Effector memory CD4-positive, alpha-beta T cell (primary cell): ENCODE results near the gene CSTPP1.
"Not testable (repeated sequence)": the region's sequence is repeated elsewhere in the genome, so short reads cannot be mapped to it uniquely, and the experiment has no call there.

Experiments used
- DNase-seq, 3 donors: peaks; one replicate each; pipeline ENCODE4 v3.0.0-alpha.2; 2020
- H3K27ac ChIP-seq: 2 replicates; pipeline ENCODE4 v1.7.0; 2013; ENCODE audit warnings: mild to moderate bottlenecking, low read length, moderate library complexity; ENCODE audit not compliant: insufficient read depth, poor library complexity, severe bottlenecking
- H3K27me3 ChIP-seq: replicated peaks from 2 replicates; pipeline ENCODE4 v1.7.0; 2013; ENCODE audit warnings: mild to moderate bottlenecking, low read length; ENCODE audit not compliant: insufficient read depth, control insufficient read depth, poor library complexity, severe bottlenecking
- H3K36me3 ChIP-seq: 2 replicates; pipeline ENCODE4 v1.7.0; 2013; ENCODE audit warnings: mild to moderate bottlenecking, low read length, moderate library complexity; ENCODE audit not compliant: control insufficient read depth, insufficient read depth
- H3K4me1 ChIP-seq: 2 replicates; pipeline ENCODE4 v1.7.0; 2013; ENCODE audit warnings: low read length, mild to moderate bottlenecking; ENCODE audit not compliant: control insufficient read depth, insufficient read depth, poor library complexity, severe bottlenecking
- H3K4me3 ChIP-seq: 2 replicates; pipeline ENCODE4 v1.7.0; 2013; ENCODE audit warnings: low read length, low read depth, mild to moderate bottlenecking; ENCODE audit not compliant: insufficient read depth, poor library complexity, severe bottlenecking
- H3K9me3 ChIP-seq: 2 replicates; pipeline ENCODE4 v1.7.0; 2013; ENCODE audit warnings: mild to moderate bottlenecking, low read length, moderate library complexity; ENCODE audit not compliant: control insufficient read depth

Gene CSTPP1

DNA sequence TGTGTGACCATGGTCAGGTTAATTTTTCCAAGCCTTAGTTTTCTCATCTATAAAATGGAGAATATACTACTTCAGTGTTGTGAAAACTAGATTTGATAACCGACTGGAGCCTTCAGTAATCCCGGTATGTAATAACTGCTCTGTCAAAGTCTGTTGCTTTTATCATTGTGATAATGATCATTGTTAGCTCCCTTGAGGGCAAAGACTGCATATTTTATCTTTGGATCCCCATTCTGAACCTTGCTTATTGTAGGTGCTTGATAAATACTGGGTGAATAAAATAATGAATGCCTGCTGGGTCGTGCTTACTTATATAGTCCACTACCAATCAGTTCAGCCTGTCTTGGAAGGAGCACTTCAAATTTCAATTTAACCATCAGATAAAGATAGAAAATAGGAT, 134.8 kb downstream of the CSTPP1 start:
- no peak for DNase-seq
- Histone ChIP-seq H3K36me3 (no peaks in the 10 kb centered on the region), H3K27me3 (no peaks in the 10 kb centered on the region), H3K9me3 (no peaks in the 10 kb centered on the region), H3K4me3 (no peak overlapping the region), H3K4me1 (no peaks in the 10 kb centered on the region), H3K27ac (no peak overlapping the region)

DNA sequence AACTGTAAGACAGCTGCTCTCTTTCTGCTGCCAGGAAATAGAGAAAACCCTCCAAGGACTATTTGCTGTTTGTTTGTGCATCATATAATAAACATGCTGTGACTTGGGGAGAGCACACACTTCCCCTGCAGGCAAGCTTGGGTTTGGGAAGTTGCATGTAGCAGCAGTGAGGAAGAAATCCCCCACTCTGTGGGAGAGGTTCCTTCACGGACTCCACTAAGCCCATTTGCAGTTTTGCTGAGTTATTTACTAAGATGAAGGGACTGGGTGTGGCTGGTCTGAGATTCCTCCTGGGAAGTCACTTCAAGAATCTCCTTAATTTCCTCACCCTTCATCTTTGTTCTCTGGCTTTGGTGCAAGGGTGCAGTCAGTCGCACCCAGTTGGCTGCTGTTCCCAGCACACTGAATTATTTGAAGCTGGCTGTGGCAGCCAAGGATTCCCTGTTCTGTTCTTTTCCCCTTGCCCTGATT, 135.3 kb downstream of the CSTPP1 start:
- H3K9me3 ChIP-seq, result no peaks in the 10 kb centered on the region
- H3K4me3 ChIP-seq, result no peak overlapping the region
- DNase-seq, result no peak
- no peak overlapping the region for H3K27ac ChIP-seq
- no peaks in the 10 kb centered on the region for H3K36me3 ChIP-seq
- H3K4me1 ChIP-seq, result no peaks in the 10 kb centered on the region
- H3K27me3 ChIP-seq, result no peaks in the 10 kb centered on the region

DNA sequence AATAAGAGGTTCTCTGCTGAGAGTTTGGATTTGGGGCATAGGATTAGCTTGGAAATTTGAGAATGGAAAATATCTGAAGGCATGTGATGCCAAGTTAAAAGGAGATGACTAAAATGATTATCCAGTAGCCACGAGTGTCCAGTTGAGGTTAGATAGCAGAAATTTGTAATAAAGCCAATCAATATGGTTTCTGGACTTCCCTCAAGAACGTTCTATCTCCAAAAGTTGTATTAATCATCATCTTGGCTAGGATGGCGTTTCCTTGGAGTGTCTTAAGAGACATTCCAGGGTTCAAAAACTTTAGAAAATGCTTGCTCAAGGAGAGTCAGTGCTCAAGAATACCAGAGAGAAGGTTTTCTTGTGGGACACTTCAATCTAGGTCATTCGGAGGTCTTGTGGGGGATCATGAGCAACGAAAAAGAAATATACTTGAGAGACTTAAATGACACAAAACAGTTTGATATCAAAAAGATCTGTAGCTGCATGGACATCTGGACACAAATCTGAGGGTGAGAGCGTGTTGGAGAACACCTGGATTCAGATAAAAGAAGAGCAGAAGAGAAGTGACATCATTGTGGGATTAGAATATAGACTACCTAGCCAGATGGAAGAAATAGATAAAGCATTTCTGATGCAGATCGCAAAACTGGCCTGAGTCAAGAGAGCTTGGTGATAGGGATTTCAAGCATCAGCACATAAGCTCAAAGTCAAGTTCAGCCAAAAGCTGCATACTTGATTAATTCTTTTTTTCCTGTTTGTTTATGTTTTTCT, 142.4 kb downstream of the CSTPP1 start:
- no peak overlapping the region for H3K4me3 ChIP-seq
- no peaks in the 10 kb centered on the region for H3K27me3 ChIP-seq
- H3K9me3 ChIP-seq, result no peaks in the 10 kb centered on the region
- no peak overlapping the region for H3K27ac ChIP-seq
- no peaks in the 10 kb centered on the region for H3K4me1 ChIP-seq
- DNase-seq, result no peak
- H3K36me3 ChIP-seq, result no peaks in the 10 kb centered on the region

DNA sequence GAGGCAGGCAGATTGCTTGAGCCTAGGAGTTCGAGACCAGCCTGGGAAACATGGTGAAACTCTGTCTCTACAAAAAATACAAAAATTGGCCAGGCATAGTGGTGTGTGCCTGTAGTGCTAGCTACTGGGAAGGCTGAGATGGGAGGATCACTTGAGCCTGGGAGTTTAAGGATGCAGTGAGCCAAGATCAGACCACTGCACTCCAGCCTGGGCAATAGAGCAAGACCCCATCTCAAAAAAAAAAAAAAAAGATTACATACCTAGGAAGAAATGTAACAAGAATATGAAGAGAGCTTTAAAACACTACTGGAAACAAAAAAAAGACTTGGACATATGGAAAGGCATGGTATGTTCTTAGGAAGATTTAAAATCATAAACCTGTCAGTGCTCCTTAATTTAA, 144.2 kb downstream of the CSTPP1 start:
- not testable (repeated sequence) for H3K27ac ChIP-seq, H3K4me3 ChIP-seq, H3K9me3 ChIP-seq, H3K4me1 ChIP-seq, H3K36me3 ChIP-seq, H3K27me3 ChIP-seq, DNase-seq

GRCh38 chr11:47083913-47084312, 147.4 kb downstream of the CSTPP1 start:
- Histone ChIP-seq H3K36me3 (no peaks in the 10 kb centered on the region), H3K4me3 (no peak overlapping the region), H3K4me1 (no peaks in the 10 kb centered on the region), H3K27me3 (no peaks in the 10 kb centered on the region), H3K9me3 (no peaks in the 10 kb centered on the region), H3K27ac (no peak overlapping the region)
- DNase-seq, result no peak

DNA sequence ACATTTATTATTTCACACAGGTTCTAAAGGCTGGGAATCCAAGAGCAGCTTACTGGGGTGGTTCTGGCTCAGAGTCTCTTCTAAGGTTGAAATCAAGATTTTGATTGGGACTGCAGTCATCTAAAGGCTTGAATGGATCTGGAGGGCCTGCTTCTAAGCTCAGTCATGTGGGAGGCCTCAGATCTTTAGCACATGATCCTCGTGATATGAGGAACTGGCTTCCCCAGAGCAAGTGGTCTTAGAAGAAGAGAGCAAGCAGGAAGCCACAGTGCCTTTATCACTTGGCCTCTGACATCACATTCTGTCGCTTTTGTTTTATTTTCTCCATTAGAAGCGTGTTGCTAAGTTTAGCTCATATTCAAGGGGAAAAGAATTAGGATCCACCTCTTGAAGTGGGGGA, 151.2 kb downstream of the CSTPP1 start:
- DNase-seq, result no peak
- Histone ChIP-seq H3K27me3 (no peaks in the 10 kb centered on the region), H3K4me1 (no peaks in the 10 kb centered on the region), H3K9me3 (no peaks in the 10 kb centered on the region), H3K36me3 (no peaks in the 10 kb centered on the region), H3K27ac (no peak overlapping the region), H3K4me3 (no peak overlapping the region)

- no peak for DNase-seq
- no peak overlapping the region for H3K27ac ChIP-seq
- H3K27me3 ChIP-seq, result no peaks in the 10 kb centered on the region
- no peaks in the 10 kb centered on the region for H3K9me3 ChIP-seq
- H3K4me3 ChIP-seq, result no peak overlapping the region
- H3K4me1 ChIP-seq, result no peaks in the 10 kb centered on the region
- H3K36me3 ChIP-seq, result no peaks in the 10 kb centered on the region
Measured at GRCh38 chr11:47093541-47093940, 157.0 kb downstream of the CSTPP1 start.

DNA sequence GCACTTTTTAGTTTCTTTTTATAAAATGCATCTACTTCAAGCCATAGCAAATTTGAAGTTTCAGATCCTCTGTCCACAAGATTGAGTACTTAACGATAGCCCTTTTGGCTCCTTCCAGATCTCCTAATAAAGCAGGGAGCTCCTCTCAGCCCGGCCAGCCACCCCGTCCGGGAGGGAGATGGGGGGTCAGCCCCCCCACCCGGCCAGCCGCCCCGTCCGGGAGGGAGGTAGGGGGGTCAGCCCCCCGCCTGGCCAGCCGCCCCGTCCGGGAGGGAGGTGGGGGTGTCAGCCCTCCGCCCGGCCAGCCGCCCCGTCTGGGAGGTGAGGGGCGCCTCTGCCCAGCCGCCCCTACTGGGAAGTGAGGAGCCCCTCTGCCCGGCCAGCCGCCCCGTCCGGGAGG, 160.3 kb downstream of the CSTPP1 start:
- DNase-seq, result not testable (repeated sequence)

DNA sequence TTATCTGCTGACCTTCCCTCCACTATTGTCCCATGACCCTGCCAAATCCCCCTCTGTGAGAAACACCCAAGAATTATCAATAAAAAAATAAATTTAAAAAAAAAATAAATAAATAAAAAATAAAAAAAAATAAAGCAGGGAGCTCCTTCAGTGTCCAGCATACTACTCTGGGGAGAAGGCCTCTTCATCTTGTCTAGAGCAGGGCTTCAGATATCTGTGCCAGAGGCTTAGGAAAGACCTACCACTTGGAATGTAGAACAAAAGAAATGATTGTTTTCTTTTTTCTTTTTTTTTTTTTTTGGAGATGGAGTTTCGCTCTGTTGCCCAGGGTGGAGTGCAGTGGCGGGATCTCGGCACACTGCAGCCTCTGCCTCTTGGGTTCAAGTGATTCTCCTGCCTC, 161.7 kb downstream of the CSTPP1 start:
- H3K36me3 ChIP-seq, H3K4me3 ChIP-seq, H3K9me3 ChIP-seq, H3K4me1 ChIP-seq, H3K27me3 ChIP-seq, DNase-seq, H3K27ac ChIP-seq: not testable (repeated sequence)

More for the DNA sequence above, 160.3 kb downstream of the CSTPP1 start:
- not testable (repeated sequence) for H3K4me3 ChIP-seq, H3K27me3 ChIP-seq, H3K27ac ChIP-seq, H3K9me3 ChIP-seq, H3K36me3 ChIP-seq, H3K4me1 ChIP-seq

- DNase-seq, result no peak
- Histone ChIP-seq H3K27me3 (no peaks in the 10 kb centered on the region), H3K4me1 (no peaks in the 10 kb centered on the region), H3K36me3 (no peaks in the 10 kb centered on the region), H3K4me3 (no peak overlapping the region), H3K27ac (no peak overlapping the region), H3K9me3 (no peaks in the 10 kb centered on the region)
Measured at GRCh38 chr11:47099214-47099917, 162.8 kb downstream of the CSTPP1 start.
